ENCODE measurements around the gene KIF17. TPM values are rescaled to one million over a fixed set of nuclear protein-coding genes. Genes with fewer than 3 reads are reported as not detected.

KIF17 gene
- total RNA-seq, 1 experiment from 2014 or later: 2.4 TPM

GRCh38 chr1:20645414-20645813, 72.4 kb downstream of the KIF17 start:
- intact Hi-C loops (cut with micrococcal nuclease): no loop called here
- Histone ChIP-seq H3K4me2 (ENCODE audit: low read length) (no peak overlapping the region), H3K4me3 (replicated peaks in 1 of 2; ENCODE audit: low read depth in 1 of 2, low read length in 2 of 2) (no peak overlapping the region), H3K9me3 (ENCODE audit: control insufficient read depth in 1 of 2, insufficient read depth in 1 of 2, low read depth in 1 of 2, low read length in 2 of 2) (no peaks in the 10 kb centered on the region), H3K36me3 (ENCODE audit: control insufficient read depth in 1 of 2, insufficient read depth in 2 of 2, low read length in 2 of 2) (peaks cover 5 to 7% of the 10 kb centered on the region in 2 experiments; a peak in 3 of 4 replicates), H3K9me2 (ENCODE audit: insufficient read depth) (no peaks in the 10 kb centered on the region), H3K4me1 (ENCODE audit: control insufficient read depth in 1 of 2, insufficient read depth in 2 of 2, low read length in 2 of 2) (no peaks in the 10 kb centered on the region), H3K9ac (ENCODE audit: low read length) (no peak overlapping the region), H3K27me3 (ENCODE audit: insufficient read depth, low read length) (no peaks in the 10 kb centered on the region), H2AFZ (ENCODE audit: low read depth, low read length, poor library complexity, severe bottlenecking) (no peak overlapping the region), H3K79me2 (ENCODE audit: insufficient read depth, low read length) (no peaks in the 10 kb centered on the region), H3K27ac (ENCODE audit: low read depth, low read length) (no peak overlapping the region), H4K20me1 (ENCODE audit: insufficient read depth) (no peaks in the 10 kb centered on the region)
- no TSS peak for BruUV-seq (replicated peaks)
- RAD21 ChIA-PET (ENCODE audit: low non-redundant PET in 1 of 2, low total read pairs in 2 of 2, uncharacterized antibody in 2 of 2, unreplicated experiment in 2 of 2): interaction anchor here in 1 of 2 experiments (0.6 kb wide), 1 partner anchor 412 kb away, joined by 3 read pairs; no protein-coding TSS in a partner anchor
- CTCF ChIA-PET: interaction anchor here (1.8 to 2.1 kb wide), 2 partner anchors 11 to 16 kb away, joined by 4 to 10 read pairs; partner anchors contain the start of gene DDOST
- TF ChIP-seq SRF (IDR thresholded peaks at IDR 0.05; ENCODE audit: low read depth) (no peak), CBX3 (IDR thresholded peaks at IDR 0.05; ENCODE audit: low read depth) (no peak), JUND (IDR thresholded peaks at IDR 0.05) (no peak), ZNF274 (IDR thresholded peaks at IDR 0.05; ENCODE audit: low read depth, low read length) (no peak), ATF3 (IDR thresholded peaks at IDR 0.05) (no peak), POLR2AphosphoS5 (IDR thresholded peaks at IDR 0.05; ENCODE audit: low read depth, low read length) (no peak), SP1 (IDR thresholded peaks at IDR 0.05; ENCODE audit: low read depth) (no peak), EZH2 (IDR thresholded peaks at IDR 0.05) (no peak), SIN3A (IDR thresholded peaks at IDR 0.05; ENCODE audit: low read depth) (no peak), RAD21 (IDR thresholded peaks at IDR 0.05; ENCODE audit: low read depth) (no peak), REST (IDR thresholded peaks at IDR 0.05; ENCODE audit: low read depth) (no peak), CEBPB (IDR thresholded peaks at IDR 0.05; ENCODE audit: low read depth) (no peak), ZBTB33 (IDR thresholded peaks at IDR 0.05; ENCODE audit: extremely low read depth, insufficient replicate concordance, low read length) (no peak), ELF1 (IDR thresholded peaks at IDR 0.05; ENCODE audit: borderline replicate concordance, low read depth) (no peak), EGR1 (IDR thresholded peaks at IDR 0.05; ENCODE audit: low read depth) (no peak), TCF7L2 (IDR thresholded peaks at IDR 0.05; ENCODE audit: borderline replicate concordance, extremely low read depth, insufficient read depth, insufficient read length) (no peak), YY1 (IDR thresholded peaks at IDR 0.05; ENCODE audit: extremely low read depth, insufficient replicate concordance, low read depth, low read length) (no peak), ZFX (IDR thresholded peaks at IDR 0.05) (no peak), EZH2phosphoT487 (IDR thresholded peaks at IDR 0.05; ENCODE audit: borderline replicate concordance) (no peak), POLR2A (IDR thresholded peaks at IDR 0.05; ENCODE audit: borderline replicate concordance, extremely low read depth, insufficient read depth, insufficient read length) (no peak)
- DNase-seq (ENCODE audit: low read depth, low spot score) (no peak), ATAC-seq (no peak)
- POLR2A ChIA-PET: interaction anchor here (1.6 kb wide), 1 partner anchor 12 kb away, joined by 6 read pairs; no protein-coding TSS in a partner anchor

Data from HCT116 (cell line).